H1 (cell line): ENCODE data around the gene TCERG1L. TPM values are rescaled to one million over a fixed set of nuclear protein-coding genes. Genes with fewer than 3 reads are reported as not detected.

Source experiments
- BCL11A ChIP-seq, 2 experiments: IDR thresholded peaks; one replicate each; pipeline ENCODE4 v1.6.1; 2011; ENCODE audit warnings: low read depth in 2 of 2, low read length in 2 of 2, mild to moderate bottlenecking in 2 of 2
- CBX5 ChIP-seq: fragments of 300-800, 300-1000 bp; sonication (generic); IDR thresholded peaks from 2 replicates; pipeline ENCODE4 v1.7.1; 2016; ENCODE audit warnings: antibody characterized with exemption, low read length, low read depth
- CBX8 ChIP-seq: fragments of 300-800, 300-1000 bp; sonication (generic); IDR thresholded peaks from 2 replicates; pipeline ENCODE4 v1.7.1; 2016; ENCODE audit warnings: low read depth, low read length, borderline replicate concordance
- CEBPB ChIP-seq: IDR thresholded peaks from 2 replicates; pipeline ENCODE4 v1.6.1; 2012; ENCODE audit warnings: low read depth, low read length
- POLR2AphosphoS5 ChIP-seq: IDR thresholded peaks from 2 replicates; pipeline ENCODE4 v1.6.1; 2011; ENCODE audit warnings: low read depth, low read length
- RBBP5 ChIP-seq: IDR thresholded peaks from 2 replicates; pipeline ENCODE4 v1.7.1; 2012; ENCODE audit warnings: low read depth, mild to moderate bottlenecking, inconsistent platforms, low read length, moderate library complexity, borderline replicate concordance
- SIX5 ChIP-seq: IDR thresholded peaks from 2 replicates; pipeline ENCODE4 v1.6.1; 2011; ENCODE audit warnings: mild to moderate bottlenecking, low read depth, low read length
- SP2 ChIP-seq: IDR thresholded peaks from 2 replicates; pipeline ENCODE4 v1.6.1; 2012; ENCODE audit warnings: mild to moderate bottlenecking, low read length, inconsistent platforms
- polyA plus RNA-seq, 7 experiments: library from polyadenylated mRNA; depleted of rRNA in 3 of 7; stranded (reverse) in 5 of 7; unstranded in 2 of 7; fragments of >200 nt in 5 of 7; fragments of 200-250 nt in 2 of 7; gene quantifications; 1 replicate in 5 of 7; 2 replicates in 1 of 7; 4 replicates in 1 of 7; pipeline versions ENCODE4 v1.2.1 to v1.2.3, GENCODE V29; 2011 to 2013; ENCODE audit warnings: missing spikeins in 2 of 7, mixed read lengths in 2 of 7
- total RNA-seq: library from RNA; stranded (reverse); fragmentation: NEBNext Ultra II Directional; extraction: Animal tissue kit (Norgen Biotek cat#: 25700); gene quantifications from 2 replicates; pipeline ENCODE4 v1.2.1, GENCODE V29; 2021

Gene TCERG1L
- total and polyA plus RNA-seq, 2 of the 8 experiments (the other 6 are each of a cell fraction or from before 2014, with no cell fraction given), result 3.9 to 6.9 TPM

GRCh38 chr10:131196176-131196885 lies 115.2 kb downstream of the TCERG1L start (continued):
- TF ChIP-seq BCL11A (IDR thresholded peaks at IDR 0.05; ENCODE audit: low read depth in 2 of 2, low read length in 2 of 2) (no peak), CBX8 (no peak), CBX5 (no peak), SIX5 (no peak), SP2 (no peak), RBBP5 (no peak), POLR2AphosphoS5 (no peak), CEBPB (no peak)
